ENCODE measurements around the gene NFE2L3.

- no peak for TF ChIP-seq CTCF (IDR thresholded peaks at IDR 0.05)
- TF ChIP-seq POLR2A (IDR thresholded peaks at IDR 0.05), result no peak
Observed at GRCh38 chr7:26189697-26190096, 37.7 kb downstream of the NFE2L3 start.

Data from breast epithelium (tissue), 3 donors.